Endothelial cell of umbilical vein (primary cell): ENCODE data around the gene CNIH1.

ENCODE experiments used
- CTCF ChIP-seq, 2 donors: IDR thresholded peaks; 1 replicate in 1 of 2; 2 replicates in 1 of 2; pipeline ENCODE4 v1.5.1; 2011; ENCODE audit warnings: low read length in 2 of 2, mild to moderate bottlenecking in 2 of 2, moderate library complexity in 2 of 2, control low read depth in 1 of 2, inconsistent platforms in 1 of 2, low read depth in 1 of 2; ENCODE audit not compliant: insufficient read depth in 1 of 2; ENCODE audit errors: extremely low read depth in 1 of 2
- EZH2 ChIP-seq: IDR thresholded peaks from 2 replicates; pipeline ENCODE4 v1.6.1; 2012; ENCODE audit warnings: borderline replicate concordance, low read depth, mild to moderate bottlenecking, moderate library complexity, low read length, inconsistent platforms; ENCODE audit not compliant: severe bottlenecking
- POLR2A ChIP-seq: IDR thresholded peaks from 2 replicates; pipeline ENCODE4 v1.6.1; 2012; ENCODE audit warnings: low read depth, mild to moderate bottlenecking, control low read depth, low read length

- TF ChIP-seq CTCF (IDR thresholded peaks at IDR 0.05; ENCODE audit: extremely low read depth in 1 of 2, insufficient read depth in 1 of 2, low read depth in 1 of 2, low read length in 2 of 2) (no peak), POLR2A (no peak), EZH2 (no peak)
These were observed 12.1 kb upstream of the CNIH1 start for GRCh38 chr14:54453252-54453651.
